Measurements from ENCODE around the gene MPHOSPH6.

The MPHOSPH6 gene

GRCh38 chr16:82137822-82138167 is 32.2 kb downstream of the MPHOSPH6 start:
- no peak for DNase-seq (ENCODE audit: extremely low read depth, low read depth)

GRCh38 chr16:82136956-82137821 is 32.8 kb downstream of the MPHOSPH6 start:
- no peak for DNase-seq (ENCODE audit: extremely low read depth, low read depth)
- no peak for TF ChIP-seq CTCF (IDR thresholded peaks at IDR 0.05; ENCODE audit: low read depth, low read length)

More at GRCh38 chr16:82137822-82138167, 32.2 kb downstream of the MPHOSPH6 start:
- TF ChIP-seq CTCF (IDR thresholded peaks at IDR 0.05; ENCODE audit: low read depth, low read length), result no peak

DNA sequence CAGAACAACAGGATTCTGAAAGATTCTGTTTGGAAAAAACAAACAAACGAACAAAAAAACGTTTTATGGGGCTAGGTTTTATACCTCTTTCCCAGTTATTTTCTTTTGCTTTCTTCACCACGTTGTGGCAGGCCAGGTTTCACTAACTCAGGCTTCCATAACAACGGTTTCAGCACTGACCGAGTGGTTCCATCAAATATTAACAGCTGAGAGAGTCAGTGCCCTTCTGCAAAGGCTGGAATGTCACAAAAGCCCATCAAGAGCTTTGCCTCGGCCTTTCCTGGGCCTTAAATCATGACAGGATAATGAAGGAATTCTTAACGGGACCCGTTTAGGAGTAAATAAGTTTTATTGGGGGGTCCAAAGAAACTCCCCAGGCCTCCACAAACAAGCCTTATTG is 34.2 kb downstream of the MPHOSPH6 start:
- DNase-seq (ENCODE audit: extremely low read depth, low read depth), result no peak
- TF ChIP-seq CTCF (IDR thresholded peaks at IDR 0.05; ENCODE audit: low read depth, low read length), result no peak

- TF ChIP-seq CTCF (IDR thresholded peaks at IDR 0.05; ENCODE audit: low read depth, low read length), result no peak
- no peak for DNase-seq (ENCODE audit: extremely low read depth, low read depth)
These were observed 35.2 kb downstream of the MPHOSPH6 start for GRCh38 chr16:82134846-82135245.

DNA sequence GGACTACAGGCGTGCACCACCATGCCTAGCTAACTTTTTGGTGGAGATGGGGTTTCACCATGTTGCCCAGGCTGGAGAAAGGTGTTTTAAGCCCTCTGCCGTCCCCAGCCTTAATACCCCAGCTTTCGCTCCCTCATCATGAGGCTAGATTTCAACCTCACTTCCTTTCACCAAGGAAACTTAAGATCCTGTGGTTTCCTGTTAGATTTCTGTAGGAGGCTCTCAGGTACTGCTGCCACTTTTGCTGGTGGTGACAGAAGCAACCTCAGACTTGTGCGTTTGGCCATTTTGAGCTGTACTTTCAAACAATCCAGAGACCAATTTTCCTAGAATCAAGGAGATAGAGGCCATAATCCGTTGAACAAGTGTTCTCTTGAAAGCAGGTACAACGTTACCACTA is 36.2 kb downstream of the MPHOSPH6 start:
- TF ChIP-seq CTCF (IDR thresholded peaks at IDR 0.05; ENCODE audit: low read depth, low read length), result no peak
- no peak for DNase-seq (ENCODE audit: extremely low read depth, low read depth)

DNA sequence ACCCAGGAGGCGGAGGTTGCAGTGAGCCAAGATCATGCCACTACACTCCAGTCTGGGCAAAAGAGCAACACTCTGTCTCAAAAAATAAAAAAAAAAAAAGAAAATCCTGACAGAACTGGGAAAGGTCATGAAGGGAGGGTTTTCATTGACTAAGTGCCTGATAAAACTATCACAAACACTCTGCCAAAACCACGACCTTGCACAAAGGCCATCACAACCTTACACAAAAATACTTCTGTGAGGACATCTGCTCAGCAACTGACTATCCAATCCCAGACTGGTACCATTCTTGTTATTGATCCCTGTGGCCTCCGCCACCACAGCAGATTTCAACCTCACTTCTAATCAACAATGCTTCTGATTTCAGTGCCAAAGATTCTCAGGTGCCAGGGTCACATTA is 40.1 kb downstream of the MPHOSPH6 start:
- no peak for DNase-seq (ENCODE audit: extremely low read depth, low read depth)
- TF ChIP-seq CTCF (IDR thresholded peaks at IDR 0.05; ENCODE audit: low read depth, low read length), result no peak

GRCh38 chr16:82124651-82125050 is 45.4 kb downstream of the MPHOSPH6 start:
- DNase-seq (ENCODE audit: extremely low read depth, low read depth), result no peak

More at GRCh38 chr16:82124651-82125050, 45.4 kb downstream of the MPHOSPH6 start:
- no peak for TF ChIP-seq CTCF (IDR thresholded peaks at IDR 0.05; ENCODE audit: low read depth, low read length)
